ENCODE data around the gene PIPOX. TPM values are rescaled to one million over a fixed set of nuclear protein-coding genes. Genes with fewer than 3 reads are reported as not detected.

Gene PIPOX
- total RNA-seq, 4 donors from 2014 or later: 0.52 to 11.2 (median 6.7) TPM

GRCh38 chr17:29095439-29095838 lies 52.5 kb downstream of the PIPOX start:
- 80 to 86% methylated on average over 1 to 6 of the region's 6 CpGs for WGBS, 2 donors (ENCODE audit: low coverage in 1 of 2)
- H3K36me3 ChIP-seq: peaks cover 0 to 100% of the 10 kb centered on the region in 2 donors
- no peaks in the 10 kb centered on the region for H3K27me3 ChIP-seq
- TF ChIP-seq POLR2AphosphoS5 (IDR thresholded peaks at IDR 0.05): no peak
- no peak for TF ChIP-seq EP300 (IDR thresholded peaks at IDR 0.05)
- no peak for TF ChIP-seq CTCF (IDR thresholded peaks at IDR 0.05)
- no peak for TF ChIP-seq POLR2A (IDR thresholded peaks at IDR 0.05)
- H3K4me3 ChIP-seq: no peak overlapping the region
- no peak overlapping the region for H3K27ac ChIP-seq
- no peaks in the 10 kb centered on the region for H3K9me3 ChIP-seq
- H3K4me1 ChIP-seq: no peaks in the 10 kb centered on the region
- no peak for ATAC-seq

- H3K4me1 ChIP-seq: no peaks in the 10 kb centered on the region
- 40% methylated on average over 2 of the region's 6 CpGs; no CpG with 5 or more reads in 1 of the 2 donors for WGBS, 2 donors (ENCODE audit: low coverage in 1 of 2)
- H3K27ac ChIP-seq: no peak overlapping the region
- no peak for ATAC-seq
- H3K36me3 ChIP-seq: peaks cover 0 to 100% of the 10 kb centered on the region in 2 donors
- TF ChIP-seq CTCF (IDR thresholded peaks at IDR 0.05) (no peak), EP300 (IDR thresholded peaks at IDR 0.05) (no peak), POLR2A (IDR thresholded peaks at IDR 0.05) (no peak), POLR2AphosphoS5 (IDR thresholded peaks at IDR 0.05) (no peak)
- no peak overlapping the region for H3K4me3 ChIP-seq
- H3K9me3 ChIP-seq: no peaks in the 10 kb centered on the region
- no peaks in the 10 kb centered on the region for H3K27me3 ChIP-seq
Observed at GRCh38 chr17:29096094-29096493, 53.2 kb downstream of the PIPOX start.

- no peak for ATAC-seq
- Histone ChIP-seq H3K36me3 (peaks cover 0 to 100% of the 10 kb centered on the region in 2 donors), H3K4me3 (no peak overlapping the region), H3K9me3 (no peaks in the 10 kb centered on the region), H3K4me1 (no peaks in the 10 kb centered on the region), H3K27ac (no peak overlapping the region), H3K27me3 (no peaks in the 10 kb centered on the region)
- TF ChIP-seq EP300 (IDR thresholded peaks at IDR 0.05): no peak
- TF ChIP-seq CTCF (IDR thresholded peaks at IDR 0.05): no peak
- TF ChIP-seq POLR2A (IDR thresholded peaks at IDR 0.05): no peak
- TF ChIP-seq POLR2AphosphoS5 (IDR thresholded peaks at IDR 0.05): no peak
- no CpG with 5 or more reads among the region's 5 CpGs for WGBS, 2 donors (ENCODE audit: low coverage in 1 of 2)
Observed at GRCh38 chr17:29099527-29099926, 56.6 kb downstream of the PIPOX start.

GRCh38 chr17:29100296-29100695 lies 57.4 kb downstream of the PIPOX start:
- ATAC-seq: no peak
- 81 to 82% methylated on average over 2 to 8 of the region's 8 CpGs for WGBS, 2 donors (ENCODE audit: low coverage in 1 of 2)
- peaks cover 0 to 100% of the 10 kb centered on the region in 2 donors for H3K36me3 ChIP-seq
- TF ChIP-seq CTCF (IDR thresholded peaks at IDR 0.05) (no peak), EP300 (IDR thresholded peaks at IDR 0.05) (no peak), POLR2A (IDR thresholded peaks at IDR 0.05) (no peak), POLR2AphosphoS5 (IDR thresholded peaks at IDR 0.05) (no peak)
- H3K4me1 ChIP-seq: no peaks in the 10 kb centered on the region
- no peak overlapping the region for H3K4me3 ChIP-seq
- no peak overlapping the region for H3K27ac ChIP-seq
- no peaks in the 10 kb centered on the region for H3K9me3 ChIP-seq
- H3K27me3 ChIP-seq: no peaks in the 10 kb centered on the region

GRCh38 chr17:29102046-29102445 lies 59.1 kb downstream of the PIPOX start:
- Histone ChIP-seq H3K27me3 (no peaks in the 10 kb centered on the region), H3K36me3 (peaks cover 0 to 100% of the 10 kb centered on the region in 2 donors), H3K4me3 (no peak overlapping the region), H3K9me3 (no peaks in the 10 kb centered on the region), H3K27ac (no peak overlapping the region), H3K4me1 (no peaks in the 10 kb centered on the region)
- no peak for ATAC-seq
- TF ChIP-seq EP300 (IDR thresholded peaks at IDR 0.05) (no peak), CTCF (IDR thresholded peaks at IDR 0.05) (no peak), POLR2A (IDR thresholded peaks at IDR 0.05) (no peak), POLR2AphosphoS5 (IDR thresholded peaks at IDR 0.05) (no peak)
- 80% methylated on average over 1 of the region's 3 CpGs; no CpG with 5 or more reads in 1 of the 2 donors for WGBS, 2 donors (ENCODE audit: low coverage in 1 of 2)

Measured in gastroesophageal sphincter (tissue), 4 donors.